Activated T-cell treated with anti-CD3 and anti-CD28 coated beads, Interleukin-2, amount 50 U/mL, for 24 hours (primary cell): ENCODE measurements around the gene ABCA9.

ENCODE experiments used
- DNase-seq: peaks from one replicate; pipeline ENCODE4 v3.0.0-alpha.2; 2020
- H3K27ac Mint-ChIP-seq: 2 replicates; pipeline ENCODE4 v1.8.0; 2020; ENCODE audit warnings: mild to moderate bottlenecking, mixed read lengths
- H3K27me3 Mint-ChIP-seq: 2 replicates; pipeline ENCODE4 v1.8.0; 2020; ENCODE audit warnings: mixed read lengths
- H3K36me3 Mint-ChIP-seq: 2 replicates; pipeline ENCODE4 v1.8.0; 2020; ENCODE audit warnings: low read depth, mixed read lengths
- H3K4me1 Mint-ChIP-seq: 2 replicates; pipeline ENCODE4 v1.8.0; 2020; ENCODE audit warnings: low read depth, mixed read lengths
- H3K4me3 Mint-ChIP-seq: 2 replicates; pipeline ENCODE4 v1.8.0; 2020; ENCODE audit warnings: mild to moderate bottlenecking, moderate library complexity, mixed read lengths
- H3K9me3 Mint-ChIP-seq: 2 replicates; pipeline ENCODE4 v1.8.0; 2020; ENCODE audit warnings: mixed read lengths

The ABCA9 gene

DNA sequence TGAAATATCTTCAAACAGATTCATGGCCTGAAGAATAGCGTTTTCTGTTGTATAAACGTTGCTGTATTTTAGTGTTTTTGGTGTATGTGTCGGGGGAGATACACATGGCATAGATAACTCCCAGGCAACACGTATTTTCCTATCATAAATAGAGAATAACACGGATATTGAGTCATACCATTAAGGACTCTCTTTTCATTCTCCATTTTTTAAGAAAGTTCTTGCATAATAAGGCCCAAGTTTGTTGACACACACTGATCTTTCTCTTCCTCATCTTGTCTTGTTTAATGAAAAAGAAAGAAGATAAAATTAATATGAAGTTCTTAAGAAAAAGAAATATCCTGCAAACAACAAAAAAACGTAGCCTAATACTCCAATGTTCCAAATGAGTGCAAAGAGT lies 119.0 kb downstream of the ABCA9 start:
- Mint-ChIP-seq H3K4me3 (no peak overlapping the region), H3K27me3 (peaks cover 7% of the 10 kb centered on the region), H3K27ac (no peak overlapping the region), H3K4me1 (no peaks in the 10 kb centered on the region), H3K36me3 (no peaks in the 10 kb centered on the region), H3K9me3 (no peaks in the 10 kb centered on the region)
- DNase-seq = no peak

DNA sequence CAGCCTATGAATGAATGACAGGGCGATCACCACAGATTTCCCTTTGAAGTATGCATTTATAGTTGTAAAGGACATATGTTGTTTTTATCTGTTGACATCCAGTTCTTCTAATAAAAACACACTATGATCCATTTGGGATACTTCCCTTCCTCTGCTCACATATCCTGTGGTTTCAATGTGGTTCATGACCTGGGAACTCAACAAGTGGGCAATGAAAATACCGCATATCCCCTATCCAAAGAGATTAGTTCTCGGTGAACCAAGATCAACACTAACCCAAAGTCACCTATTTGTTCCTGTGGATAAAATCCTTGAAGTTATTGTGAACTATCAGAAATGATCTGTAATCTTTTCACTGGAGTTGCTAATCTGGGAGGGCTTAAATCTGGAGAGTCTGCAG lies 121.5 kb downstream of the ABCA9 start:
- Mint-ChIP-seq H3K27me3 (peaks cover 14% of the 10 kb centered on the region), H3K4me3 (no peak overlapping the region), H3K9me3 (no peaks in the 10 kb centered on the region), H3K4me1 (no peaks in the 10 kb centered on the region), H3K36me3 (no peaks in the 10 kb centered on the region), H3K27ac (no peak overlapping the region)
- no peak for DNase-seq

DNA sequence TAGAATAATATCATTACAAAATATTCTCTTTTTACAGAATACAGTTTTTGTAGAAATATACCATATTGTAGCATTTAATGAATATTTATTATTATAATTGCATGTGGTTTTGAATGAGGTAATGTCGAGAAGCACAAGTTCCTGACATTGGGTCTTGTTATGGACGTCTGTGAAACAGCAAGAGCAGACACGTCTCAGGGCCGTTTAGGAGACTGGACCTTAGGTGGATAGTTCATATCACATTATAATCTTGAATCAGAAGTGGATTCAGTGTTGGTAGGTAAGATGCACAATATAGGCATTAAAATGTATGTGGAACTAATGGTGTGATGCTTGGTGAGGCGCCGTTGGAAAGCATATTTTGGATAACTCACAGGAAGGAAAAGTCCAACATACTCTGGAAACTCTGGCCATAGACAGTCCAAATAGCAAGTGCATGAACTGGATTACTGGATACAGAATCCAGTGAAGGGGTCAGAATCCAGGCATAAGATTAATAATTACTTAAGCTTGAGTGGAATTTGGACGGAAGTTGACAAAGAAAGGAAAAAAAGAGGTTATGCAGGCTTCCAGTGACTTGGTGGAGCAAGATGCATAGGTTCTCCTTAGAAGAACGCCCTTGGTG lies 122.7 kb downstream of the ABCA9 start:
- H3K27ac Mint-ChIP-seq = no peak overlapping the region
- no peaks in the 10 kb centered on the region for H3K9me3 Mint-ChIP-seq
- H3K36me3 Mint-ChIP-seq = no peaks in the 10 kb centered on the region
- no peaks in the 10 kb centered on the region for H3K4me1 Mint-ChIP-seq
- peaks cover 11% of the 10 kb centered on the region for H3K27me3 Mint-ChIP-seq
- H3K4me3 Mint-ChIP-seq = no peak overlapping the region
- no peak for DNase-seq

DNA sequence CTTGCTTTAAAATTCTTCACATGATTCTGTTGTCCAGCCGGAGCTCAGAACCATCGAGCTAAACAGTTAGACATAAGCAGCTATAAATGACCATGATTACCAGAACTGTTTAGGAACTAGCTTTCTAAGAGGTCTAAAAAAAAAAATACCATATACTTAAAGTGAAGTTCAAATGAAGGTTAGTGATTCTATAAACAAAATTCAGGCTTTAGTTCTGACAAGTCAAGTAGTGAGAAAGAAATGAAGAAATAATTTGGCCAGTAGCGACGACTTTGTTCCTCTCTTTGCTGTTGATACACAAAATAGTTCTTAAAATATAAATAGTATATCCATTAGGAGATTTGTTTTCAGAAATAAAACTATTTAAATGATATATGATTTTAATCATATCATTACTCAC lies 133.2 kb downstream of the ABCA9 start:
- Mint-ChIP-seq H3K36me3 (no peaks in the 10 kb centered on the region), H3K4me3 (no peak overlapping the region), H3K9me3 (no peaks in the 10 kb centered on the region), H3K4me1 (no peaks in the 10 kb centered on the region), H3K27ac (no peak overlapping the region), H3K27me3 (no peaks in the 10 kb centered on the region)
- no peak for DNase-seq

DNA sequence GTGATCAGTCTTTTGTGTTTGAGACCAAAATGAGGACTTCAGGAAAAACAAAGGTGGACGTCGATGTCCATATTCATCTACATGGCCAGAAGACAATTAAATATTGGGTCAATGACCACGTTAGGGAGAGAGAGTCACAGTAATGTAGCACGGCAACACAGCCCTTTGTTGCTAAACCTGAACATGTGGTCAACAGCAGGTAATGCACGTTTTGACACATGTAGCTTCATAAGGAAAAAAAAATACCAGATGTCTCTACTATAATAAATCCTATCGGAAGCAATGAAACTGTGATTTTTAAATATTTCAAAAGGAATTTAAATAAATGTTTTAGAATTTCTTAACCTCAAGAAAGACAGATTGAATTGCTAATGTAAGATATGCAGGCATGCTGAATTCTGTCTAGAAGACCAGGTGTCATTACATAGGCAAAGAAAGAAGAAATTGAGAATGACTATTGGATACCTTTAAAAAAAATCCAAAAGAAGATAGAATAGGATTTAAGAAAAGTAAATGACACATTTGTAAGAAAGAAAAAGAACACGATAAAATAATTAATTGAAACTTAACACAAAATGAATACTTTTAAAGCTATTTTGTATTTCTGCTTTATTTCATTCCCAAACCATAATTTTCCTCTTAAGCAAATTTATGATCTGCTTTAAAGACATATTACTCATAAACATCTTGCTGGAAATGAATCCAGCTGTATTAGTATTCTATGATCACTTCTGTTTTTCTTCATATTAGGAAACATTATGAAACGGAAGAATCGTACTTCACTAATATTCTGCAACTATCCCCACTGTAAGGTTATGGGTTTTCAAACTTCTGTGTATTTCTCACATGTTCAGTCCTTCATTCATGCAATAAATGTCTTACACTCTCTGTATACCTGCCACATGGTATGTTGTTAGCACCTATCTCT lies 135.7 kb downstream of the ABCA9 start:
- Mint-ChIP-seq H3K27ac (no peak overlapping the region), H3K4me1 (no peaks in the 10 kb centered on the region), H3K9me3 (no peaks in the 10 kb centered on the region), H3K36me3 (no peaks in the 10 kb centered on the region), H3K27me3 (no peaks in the 10 kb centered on the region), H3K4me3 (no peak overlapping the region)
- no peak for DNase-seq
